ENCODE results near the gene WDR38. TPM values are rescaled to one million over a fixed set of nuclear protein-coding genes. Genes with fewer than 3 reads are reported as not detected.

The WDR38 gene
- total RNA-seq = not detected in 2 replicates

GRCh38 chr9:124852829-124853531 lies at the start of gene WDR38:
TSS of gene WDR38 (plus strand) at chr9:124853460. CDS start at chr9:124853532, 72 bp downstream.

GRCh38 chr9:124861342-124862229 lies 8.3 kb downstream of the WDR38 start, which contains the start of the genes ARPC5L and RPL35:
TSS of gene ARPC5L (plus strand) at chr9:124862130. CDS start at chr9:124869291, 7,161 bp downstream.
TSS of gene RPL35 (minus strand) at chr9:124861957. CDS start at chr9:124861912, 45 bp downstream.

Other genes with a start within 250 kb of the WDR38 start
- gene NR6A1, start 82.1 kb upstream of the WDR38 start, total RNA-seq = 0.72 and 0.81 TPM in 2 replicates
- gene OLFML2A, start 76.3 kb upstream of the WDR38 start, total RNA-seq = 0.49 and 0.90 TPM in 2 replicates
- 2,321 and 2,334 TPM in 2 replicates for gene RPL35, start 8.5 kb downstream of the WDR38 start, total RNA-seq
- 19.8 and 28.0 TPM in 2 replicates for gene ARPC5L, start 8.7 kb downstream of the WDR38 start, total RNA-seq
- 6.7 and 11.0 TPM in 2 replicates for gene GOLGA1, start 87.6 kb downstream of the WDR38 start, total RNA-seq